Activated CD4-positive, CD25-positive, alpha-beta regulatory T cell (primary cell): ENCODE measurements around the gene DDX11.
"Not testable (repeated sequence)": the region's sequence is repeated elsewhere in the genome, so short reads cannot be mapped to it uniquely, and the experiment has no call there.

Source experiments
- DNase-seq, 4 experiments: peaks; one replicate each; lab custom pipeline; 2025; lab: John Stamatoyannopoulos, UW

Gene DDX11

DNA sequence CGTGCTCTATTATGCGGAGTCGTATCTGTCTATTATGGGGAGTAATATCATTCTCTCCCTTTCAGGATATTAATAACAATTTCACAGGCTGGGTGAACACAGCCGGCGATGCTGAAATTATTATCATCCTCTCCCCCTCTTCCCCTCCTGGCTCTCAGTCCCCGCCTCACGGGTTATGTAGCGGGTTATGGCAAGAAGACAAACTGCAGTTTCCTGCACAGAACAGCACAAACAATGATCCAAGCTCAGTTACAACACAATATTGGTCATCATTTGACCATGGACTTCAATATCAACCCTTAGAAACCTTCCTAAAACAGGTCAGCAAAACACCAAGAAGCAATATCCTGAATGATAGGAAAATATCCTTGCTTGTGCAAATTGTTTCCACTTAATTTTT lies 50.5 kb downstream of the DDX11 start:
- not testable (repeated sequence) for DNase-seq

DNA sequence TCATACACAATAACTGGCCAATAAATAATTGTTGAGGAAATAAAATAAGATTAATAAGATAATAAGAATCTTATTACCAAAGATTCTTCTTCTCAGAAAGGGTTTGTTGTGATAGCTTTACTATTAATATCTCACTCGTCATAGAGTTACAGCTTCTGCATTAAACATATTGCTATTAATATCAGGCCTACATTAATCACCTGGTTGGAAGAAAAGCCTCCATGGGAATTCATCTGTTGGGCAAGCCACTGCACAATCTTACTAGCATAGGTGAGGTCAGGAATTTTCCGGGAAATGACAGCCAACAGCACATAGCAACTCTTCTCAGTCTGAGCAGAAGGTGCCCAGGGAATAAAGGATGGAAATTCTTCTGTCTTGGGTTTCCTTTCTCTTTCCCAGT lies 51.5 kb downstream of the DDX11 start:
- DNase-seq = not testable (repeated sequence)

DNA sequence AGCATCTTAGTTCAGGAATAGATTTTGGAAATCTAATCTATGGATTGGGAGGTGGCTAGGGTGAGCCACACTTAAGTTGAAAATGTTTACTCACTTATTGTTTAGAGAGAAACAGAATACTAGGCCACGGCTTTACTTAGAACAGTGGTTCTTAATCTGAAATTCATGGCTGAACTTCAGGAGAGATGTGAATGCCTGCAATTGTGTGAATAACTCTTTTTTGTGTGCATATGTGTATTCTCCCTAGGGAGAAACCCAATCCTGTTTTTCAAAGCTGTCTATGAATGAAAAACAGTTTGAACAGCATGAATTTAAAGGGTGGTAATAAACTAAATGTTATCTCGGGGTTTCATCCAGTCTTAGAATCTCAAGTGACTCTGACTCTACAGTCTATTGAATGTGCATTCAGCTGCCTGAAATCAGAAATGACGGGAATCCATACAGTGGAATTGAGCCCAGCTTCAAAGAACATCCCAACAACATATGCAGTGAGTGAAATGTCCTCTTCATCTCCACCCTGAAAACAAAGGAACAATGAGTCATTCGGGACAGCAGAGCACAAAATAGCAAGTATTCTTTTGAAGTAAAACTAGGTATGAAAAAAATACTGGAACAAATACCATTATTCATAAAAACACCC lies 53.7 kb downstream of the DDX11 start:
- not testable (repeated sequence) for DNase-seq

DNA sequence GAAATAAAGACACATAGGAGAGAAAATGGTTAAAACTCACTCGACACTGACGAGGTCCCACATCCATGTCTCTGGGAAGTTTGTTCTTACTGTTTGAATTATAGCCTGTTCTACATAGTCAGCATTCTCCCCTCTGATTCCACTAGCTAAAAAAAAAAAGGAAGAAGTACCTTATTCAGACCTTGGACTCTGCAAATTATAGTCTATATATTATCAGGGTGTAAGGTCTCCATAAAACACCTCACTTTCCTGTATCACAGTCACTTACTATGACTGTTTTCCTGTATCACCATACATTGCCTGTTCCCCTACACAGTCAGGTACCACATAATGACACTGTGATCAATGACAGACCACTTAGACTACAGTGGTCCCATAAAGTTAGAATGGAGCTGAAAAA lies 62.9 kb downstream of the DDX11 start:
- not testable (repeated sequence) for DNase-seq

DNA sequence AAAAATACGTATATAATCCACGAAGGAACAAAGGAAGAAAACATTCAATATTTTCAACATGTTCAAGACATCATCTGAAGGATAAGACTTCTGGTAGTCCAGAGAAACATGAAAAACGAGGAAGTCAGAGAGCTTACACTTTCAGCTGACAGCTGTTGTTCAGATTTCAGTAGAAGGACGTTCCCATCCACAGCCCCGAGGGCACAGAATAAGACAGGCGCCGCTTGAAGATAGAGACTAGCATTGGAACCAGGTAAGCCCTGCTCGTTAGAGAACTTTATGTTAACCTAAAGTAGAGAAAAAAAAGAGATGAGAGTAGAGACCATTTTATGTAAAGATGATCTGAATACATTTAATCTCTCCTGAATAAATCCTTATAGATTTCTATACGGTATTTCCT lies 71.1 kb downstream of the DDX11 start:
- DNase-seq = not testable (repeated sequence)

DNA sequence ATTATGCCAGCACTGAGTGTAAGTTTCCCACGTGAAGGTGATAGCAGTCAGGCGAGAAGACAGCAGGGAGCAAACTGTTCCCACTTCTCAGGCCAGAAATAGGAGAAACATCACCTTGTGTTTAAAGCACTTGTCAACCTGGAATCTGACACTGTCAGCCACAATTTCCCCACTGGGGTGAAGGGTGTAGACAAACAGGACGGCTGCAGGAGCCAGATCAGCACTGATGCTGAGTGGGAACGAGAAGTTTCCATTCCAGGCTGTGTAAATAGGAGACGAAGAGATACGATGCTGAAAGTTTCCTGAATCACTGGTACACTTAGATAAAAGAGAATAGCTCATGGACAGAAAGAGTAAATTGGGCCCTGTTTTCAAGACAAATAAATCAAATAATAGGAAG lies 71.6 kb downstream of the DDX11 start:
- not testable (repeated sequence) for DNase-seq

DNA sequence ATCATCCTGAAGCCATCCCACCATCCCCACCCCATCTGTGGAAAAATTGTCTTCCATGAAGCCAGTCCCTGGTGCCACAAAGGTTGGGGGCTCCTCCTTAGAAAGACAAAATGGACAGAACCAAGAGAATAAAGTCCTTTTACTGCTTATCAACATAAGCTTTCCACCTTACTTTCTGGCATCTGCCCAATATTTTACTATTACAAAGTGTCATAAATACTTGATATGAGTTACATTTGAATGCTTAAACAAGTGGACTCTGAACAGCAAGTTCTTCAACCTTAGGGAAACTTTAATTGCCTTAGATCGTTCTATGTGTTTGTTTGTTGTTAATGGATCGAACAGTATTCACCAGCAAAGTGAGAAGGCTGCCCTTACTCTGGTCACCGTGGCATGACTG lies 73.8 kb downstream of the DDX11 start:
- DNase-seq = not testable (repeated sequence)

DNA sequence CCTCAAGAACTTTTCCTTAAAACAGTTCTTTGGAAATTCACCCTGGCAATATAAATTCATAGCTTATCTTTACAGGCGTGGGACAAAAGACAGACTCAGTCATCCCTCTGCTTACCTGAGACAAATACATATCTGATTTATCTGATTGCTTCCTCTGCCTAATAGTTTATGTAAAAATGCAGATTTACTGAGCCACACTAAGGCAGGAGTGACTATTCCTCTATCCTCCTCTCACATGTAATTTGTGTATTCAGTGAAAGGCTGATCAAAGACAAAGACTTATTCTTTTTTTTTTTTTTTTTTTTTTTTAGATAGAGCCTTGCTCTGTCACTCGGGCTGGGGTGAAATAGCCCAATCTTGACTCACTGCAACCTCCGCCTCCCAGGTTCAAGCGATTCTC lies 77.1 kb downstream of the DDX11 start:
- DNase-seq = not testable (repeated sequence)
